GM19193 (cell line): ENCODE results near the gene FOXP1.

ENCODE experiments used
- POLR2A ChIP-seq: IDR thresholded peaks from 4 replicates; pipeline ENCODE4 v1.6.1; 2011; ENCODE audit not compliant: insufficient read depth, insufficient read length; ENCODE audit errors: extremely low read depth

Gene FOXP1

DNA sequence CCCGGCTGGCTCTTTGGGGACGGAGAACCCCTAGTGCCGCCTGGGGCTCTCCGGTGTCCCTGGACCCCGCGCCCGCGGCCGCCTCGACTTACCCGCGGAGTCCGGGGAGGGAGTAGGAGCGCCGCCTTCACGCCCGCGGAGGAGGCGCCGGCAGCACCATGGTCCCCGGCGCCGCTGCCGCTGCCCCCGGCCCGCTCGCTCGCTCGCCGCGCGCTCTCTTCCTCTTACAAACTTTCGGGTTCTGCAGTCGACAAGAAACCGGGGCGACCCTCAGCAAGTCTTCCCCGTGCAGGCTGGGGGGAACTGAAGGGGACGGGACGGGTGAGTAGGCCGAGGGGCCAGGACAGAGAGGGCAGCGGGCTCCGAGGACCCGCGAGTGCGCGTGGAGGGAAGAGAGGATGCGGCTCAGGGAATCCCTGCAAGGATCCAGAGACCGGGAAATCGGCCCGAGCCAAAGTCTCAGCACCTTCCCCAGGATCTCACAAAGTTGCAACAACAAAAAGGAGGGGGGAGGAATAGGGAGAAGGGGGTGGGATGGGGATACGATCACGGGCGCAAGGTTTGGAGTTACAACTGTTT, 2.0 kb downstream of the FOXP1 start:
- TF ChIP-seq POLR2A = no peak

DNA sequence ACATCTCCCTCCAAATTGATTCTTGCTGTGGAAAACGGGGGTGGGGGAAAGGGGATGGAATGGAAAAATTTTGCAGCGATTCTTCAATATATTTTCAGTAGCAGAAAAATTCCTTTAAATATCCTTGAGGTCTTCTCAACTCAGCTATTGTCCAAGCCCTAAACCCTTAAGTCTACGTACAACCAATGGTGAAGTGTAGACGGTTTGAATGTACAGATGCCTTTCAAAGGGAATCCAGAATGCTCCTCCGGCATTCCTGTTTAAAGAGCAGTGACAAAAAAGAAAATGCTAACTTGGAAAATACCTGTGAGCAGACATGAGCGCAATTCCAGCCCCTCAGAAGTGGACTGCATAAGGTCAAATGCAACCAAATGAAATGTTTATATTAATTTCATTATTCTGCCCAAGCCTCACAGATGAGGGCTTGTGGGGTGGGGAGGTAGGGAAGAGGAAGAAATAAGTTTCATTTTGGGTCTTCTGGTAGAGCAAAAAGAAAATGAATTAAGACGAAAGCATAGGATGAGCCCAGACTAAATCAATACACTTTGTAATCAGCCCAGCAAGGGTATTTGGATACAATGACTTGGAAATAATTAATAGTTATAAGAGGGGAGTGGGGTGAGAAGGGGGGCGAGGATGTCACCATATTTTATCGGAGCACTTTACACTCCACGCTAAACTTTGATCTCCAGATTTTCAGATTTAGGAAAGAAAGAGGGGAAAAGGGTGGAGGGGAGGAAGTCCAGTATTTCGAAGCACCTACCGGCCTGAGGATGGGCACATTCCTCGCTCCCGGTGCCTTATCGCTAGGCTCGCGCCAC, 2.7 kb downstream of the FOXP1 start:
- TF ChIP-seq POLR2A = no peak

DNA sequence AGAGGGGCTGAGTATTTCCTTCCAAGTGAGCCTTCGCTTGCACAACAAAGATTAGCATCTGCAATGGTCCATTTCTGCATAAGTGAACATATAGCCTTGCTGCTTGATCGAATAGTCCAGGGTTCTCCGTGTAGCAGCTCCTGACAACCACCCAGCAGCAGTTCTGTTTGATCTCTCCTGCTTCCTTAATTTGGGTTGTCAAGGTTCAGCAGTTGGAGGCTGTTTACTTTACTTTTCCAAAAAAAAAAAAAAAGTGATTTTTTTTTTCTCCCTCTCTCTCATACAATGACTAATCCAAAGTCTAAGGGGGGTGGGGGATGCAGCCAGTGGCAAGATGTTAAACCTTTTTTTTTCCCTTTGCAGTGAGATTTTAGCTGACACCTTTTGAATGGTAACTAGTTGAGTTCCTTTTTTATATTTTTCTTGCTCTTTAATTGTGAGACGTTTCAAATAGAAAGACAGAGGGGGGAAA, 3.6 kb downstream of the FOXP1 start:
- TF ChIP-seq POLR2A = no peak

DNA sequence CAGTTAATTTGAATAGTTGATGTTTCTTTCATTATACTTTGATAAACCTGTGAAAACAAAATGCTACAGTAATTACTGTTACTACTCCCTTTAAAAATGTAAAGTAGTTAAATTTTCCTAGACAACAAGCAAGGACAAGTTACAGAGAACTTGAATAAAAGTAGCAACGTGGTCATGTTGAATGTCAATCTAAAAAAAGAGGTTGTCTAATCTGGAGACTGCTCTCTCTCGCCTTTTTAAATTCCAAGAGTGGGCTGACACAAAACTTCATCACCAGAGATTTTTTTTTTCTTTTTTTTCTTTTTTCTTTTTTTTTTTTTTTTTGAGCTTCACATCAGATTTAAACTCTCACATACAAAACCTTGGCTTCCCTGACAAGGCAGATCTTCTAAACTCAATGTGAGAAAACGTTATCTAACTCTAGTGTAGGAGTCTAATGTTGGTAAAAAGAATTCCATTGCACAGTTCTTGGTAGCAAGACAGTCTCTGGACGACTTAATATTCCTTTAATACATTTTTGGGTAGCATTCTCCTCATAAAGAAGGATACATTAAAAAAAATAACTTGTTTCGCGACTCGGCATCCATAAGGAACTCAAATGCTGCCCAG, 4.1 kb downstream of the FOXP1 start:
- no peak for TF ChIP-seq POLR2A

DNA sequence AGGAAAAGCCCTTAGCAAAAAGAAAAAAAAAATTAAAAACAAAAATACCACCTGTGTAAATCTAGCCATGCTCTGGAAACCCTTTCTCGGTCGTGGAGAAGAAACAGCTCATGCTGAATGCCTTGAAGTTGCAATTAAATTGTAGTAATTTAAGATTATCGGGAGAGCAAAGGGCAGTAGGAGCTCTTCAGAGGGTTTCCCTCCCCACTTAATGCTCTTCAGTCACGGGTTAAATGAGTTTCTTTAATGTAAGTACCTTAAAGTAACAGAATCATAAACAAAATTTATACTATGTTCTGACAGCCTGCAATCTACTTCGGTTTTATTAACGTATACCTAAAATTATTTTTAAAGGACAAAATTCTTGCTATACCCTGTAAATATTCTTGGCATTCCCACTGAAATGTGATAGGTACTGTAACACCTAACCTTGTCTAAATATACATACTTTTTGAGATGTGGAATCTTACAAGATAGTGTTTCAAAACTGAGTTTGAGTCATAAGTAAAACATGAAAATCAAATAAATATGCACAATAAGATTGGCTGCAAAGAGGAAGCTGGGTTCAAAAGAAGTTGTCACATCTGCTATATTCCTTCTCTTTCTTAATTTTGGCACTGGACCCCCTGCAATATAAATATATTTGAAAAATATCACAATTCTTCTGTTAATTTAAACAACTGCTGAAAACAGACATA, 5.3 kb downstream of the FOXP1 start:
- no peak for TF ChIP-seq POLR2A

DNA sequence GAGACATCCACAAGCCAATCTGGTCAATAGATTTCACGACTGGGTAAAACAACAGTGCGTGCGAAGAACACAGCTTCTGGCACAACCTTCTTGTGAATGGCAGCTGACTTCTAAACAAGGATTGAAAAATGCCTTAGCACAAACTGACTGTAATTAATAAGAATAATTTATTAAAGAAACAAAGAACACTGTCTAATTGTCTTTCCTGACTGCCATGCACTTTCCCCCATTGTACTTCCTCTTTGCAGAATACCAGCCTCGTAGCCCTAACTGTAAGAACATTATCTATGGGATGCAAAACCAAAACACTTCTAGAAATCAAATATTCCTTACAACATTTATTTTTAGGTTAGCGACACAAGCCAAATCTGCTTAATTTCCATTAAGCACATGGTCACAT, 6.5 kb downstream of the FOXP1 start:
- no peak for TF ChIP-seq POLR2A

DNA sequence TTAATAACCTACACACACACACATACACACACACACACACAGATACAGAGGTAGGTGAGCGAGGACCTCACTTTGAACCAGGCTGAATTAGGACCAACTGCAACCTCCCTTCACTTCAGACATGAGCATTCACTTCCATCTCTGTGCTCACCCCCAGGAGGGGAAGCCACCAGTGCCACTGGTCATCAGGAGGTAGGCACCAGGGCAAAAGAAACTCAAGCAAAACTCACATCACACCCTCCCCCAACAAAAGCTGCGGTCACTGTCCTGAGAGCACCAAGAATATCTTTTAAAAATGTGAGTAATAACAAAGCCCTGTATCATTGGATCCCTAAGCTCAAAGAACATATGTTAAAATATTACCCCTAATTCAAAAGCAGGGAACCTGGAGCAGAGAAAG, 8.1 kb downstream of the FOXP1 start:
- TF ChIP-seq POLR2A = no peak

DNA sequence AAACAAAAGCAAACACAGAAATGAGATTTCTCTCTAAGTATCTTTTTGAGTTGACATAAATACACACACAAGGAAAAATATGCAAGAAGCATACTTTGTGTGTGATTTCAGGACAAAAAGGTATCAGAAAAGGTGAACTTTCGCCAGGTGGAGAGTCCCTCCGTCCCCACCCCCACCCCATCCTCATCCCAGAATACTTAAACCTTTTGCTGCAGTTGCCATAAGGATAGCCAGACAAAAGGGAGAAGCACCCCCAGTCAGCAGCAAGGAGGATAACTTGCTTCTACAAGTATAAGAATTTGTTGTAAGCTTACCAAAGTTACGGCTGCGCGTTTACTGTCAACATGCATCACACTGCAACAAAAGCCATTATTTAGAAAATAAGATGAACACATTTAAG, 10.3 kb downstream of the FOXP1 start:
- no peak for TF ChIP-seq POLR2A

DNA sequence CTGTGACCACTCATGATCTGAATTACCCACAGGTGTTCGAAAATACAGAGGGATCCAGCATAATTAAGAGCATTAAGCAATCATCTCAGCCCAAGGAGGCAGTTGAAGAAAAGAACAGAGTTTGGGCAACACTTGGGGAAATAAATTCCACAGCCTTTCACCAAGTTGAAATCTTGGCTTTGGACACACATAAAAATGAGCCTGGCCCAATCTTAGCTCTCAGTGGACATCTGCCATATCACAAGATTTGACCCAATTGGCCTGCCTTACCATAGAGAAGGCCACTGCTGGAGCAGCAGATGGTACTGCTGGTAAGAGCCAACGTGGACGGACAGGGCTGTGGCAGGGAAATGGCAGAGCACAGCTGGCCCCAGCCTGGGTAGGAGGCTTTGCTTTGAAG, 13.0 kb downstream of the FOXP1 start:
- no peak for TF ChIP-seq POLR2A

DNA sequence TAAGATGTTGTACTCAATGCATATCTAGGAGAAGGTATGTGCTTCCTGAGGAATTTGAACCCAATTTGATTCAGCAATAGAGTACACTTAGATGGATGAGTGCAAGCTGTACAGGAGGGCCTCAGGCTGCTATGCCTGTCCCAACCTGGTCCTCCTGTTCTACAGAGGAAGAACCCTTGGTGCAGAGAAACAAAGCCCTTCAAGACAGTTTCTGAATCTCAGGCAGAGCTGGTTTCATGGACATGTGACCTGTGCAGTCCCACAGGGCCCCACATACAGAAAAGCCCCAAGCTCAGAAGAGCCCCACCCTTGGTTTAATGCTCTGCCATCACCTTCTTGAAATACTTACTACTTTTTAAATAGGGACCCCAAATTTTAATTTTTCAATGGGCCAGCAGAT, 15.3 kb downstream of the FOXP1 start:
- TF ChIP-seq POLR2A = no peak

DNA sequence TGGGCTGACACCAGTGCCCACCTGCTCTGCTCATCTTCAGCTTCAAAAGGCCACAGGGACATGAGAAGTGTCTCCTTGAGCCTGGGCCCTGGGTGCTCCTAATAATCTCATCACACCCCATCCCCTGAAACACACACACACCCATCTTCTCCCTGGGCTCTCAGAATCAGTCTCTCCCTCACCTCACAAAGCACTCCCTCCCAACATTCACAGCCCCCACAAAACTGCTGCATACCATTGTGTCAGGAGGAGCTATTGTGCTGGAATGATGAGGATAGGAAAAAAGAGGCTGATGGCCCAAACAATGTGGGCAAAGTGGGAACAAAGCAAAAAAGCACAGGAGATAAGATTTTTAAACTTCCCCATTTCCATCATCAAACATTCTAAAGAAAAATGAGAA, 16.8 kb downstream of the FOXP1 start:
- TF ChIP-seq POLR2A = no peak

DNA sequence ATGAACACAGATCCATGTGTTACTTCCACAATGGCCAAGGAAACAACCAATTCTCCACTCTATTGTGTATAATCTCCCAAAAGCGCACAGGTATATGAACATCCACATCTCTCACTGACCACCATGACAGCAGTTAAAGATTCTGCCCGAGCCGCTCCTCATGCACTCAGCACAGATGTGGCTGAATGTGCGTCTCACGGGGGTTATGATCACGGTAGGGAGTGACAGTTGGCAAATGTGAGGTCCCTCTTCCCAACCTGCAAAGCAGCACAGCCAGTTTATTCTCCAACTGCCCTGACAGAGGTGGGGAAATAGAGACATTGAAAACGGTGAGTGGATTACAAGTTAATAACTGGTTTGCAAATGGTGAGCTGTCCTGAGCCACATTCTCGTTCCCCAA, 17.6 kb downstream of the FOXP1 start:
- TF ChIP-seq POLR2A = no peak

DNA sequence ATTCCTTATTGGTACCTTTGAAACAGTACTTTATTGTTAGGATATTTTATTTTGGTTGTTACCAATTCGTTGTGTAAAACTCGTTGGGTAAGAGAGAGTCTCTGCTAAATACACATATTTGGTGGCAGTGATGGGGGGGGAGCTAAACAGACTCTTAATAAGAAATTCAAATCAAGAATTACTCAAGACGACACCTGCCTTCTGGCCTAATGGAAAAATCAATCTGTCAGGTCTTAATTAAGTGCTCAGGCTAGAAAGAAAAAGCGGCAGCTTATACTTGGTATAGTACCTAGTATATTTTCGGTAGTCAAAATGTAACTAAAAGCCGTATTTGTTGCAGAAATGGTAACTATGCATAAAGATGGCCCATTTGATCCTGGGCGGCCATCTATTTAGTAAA, 18.2 kb downstream of the FOXP1 start:
- TF ChIP-seq POLR2A = no peak

DNA sequence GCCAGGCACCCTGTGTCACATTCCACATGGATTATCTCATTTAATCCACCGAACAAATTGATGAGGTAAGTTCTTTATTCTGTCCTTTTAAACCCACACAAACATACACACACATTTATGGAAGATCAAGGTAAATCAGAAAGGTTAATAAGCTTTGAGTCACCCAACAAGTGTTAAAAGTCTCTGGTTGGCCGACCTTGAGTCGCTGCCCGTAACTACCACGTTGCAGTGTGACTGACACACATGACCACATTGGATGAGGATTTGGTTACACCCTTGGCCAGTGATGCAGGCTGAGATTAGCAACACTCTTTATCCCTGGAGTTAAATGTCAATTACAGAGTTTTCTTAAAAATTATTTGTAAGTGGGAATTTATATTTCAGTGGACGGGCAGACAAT, 19.2 kb downstream of the FOXP1 start:
- TF ChIP-seq POLR2A = no peak

DNA sequence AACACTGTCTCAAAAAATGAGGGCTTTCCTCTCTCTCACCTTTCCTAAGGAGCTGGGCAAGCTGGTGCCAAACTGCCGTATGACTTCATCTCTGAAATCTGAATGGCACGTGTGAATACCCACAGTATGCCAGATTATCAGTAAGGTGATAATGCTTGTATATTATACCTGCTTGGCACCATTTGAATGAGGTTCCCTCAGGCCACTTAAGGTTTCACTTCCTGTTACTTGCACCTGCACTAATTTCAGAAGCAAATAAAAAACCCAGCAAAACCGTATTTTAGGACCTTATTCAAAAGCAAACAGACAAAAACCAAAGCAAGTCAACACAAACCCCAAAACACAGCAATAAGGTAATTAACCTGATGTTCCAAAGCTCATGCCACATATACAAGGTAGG, 19.7 kb downstream of the FOXP1 start:
- no peak for TF ChIP-seq POLR2A

DNA sequence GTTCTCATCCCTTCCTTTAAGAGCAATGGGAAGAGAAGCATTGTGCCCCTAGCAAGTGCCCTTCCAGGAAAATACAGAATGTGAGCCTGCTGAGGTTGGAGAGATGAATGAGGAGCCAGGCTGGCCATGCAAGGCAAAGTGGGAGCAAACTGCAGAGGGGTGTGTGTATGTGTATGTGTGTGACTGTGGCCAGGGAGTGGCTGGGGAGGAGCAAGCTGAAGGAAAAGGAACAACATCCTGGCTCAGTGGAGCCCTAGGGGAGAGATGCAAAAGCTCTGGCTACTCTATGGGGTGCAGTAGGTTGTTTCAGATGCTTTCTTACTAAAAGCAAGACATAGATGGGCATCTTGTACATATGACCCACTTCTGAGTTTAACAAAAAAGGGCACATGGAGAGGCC, 20.6 kb downstream of the FOXP1 start:
- TF ChIP-seq POLR2A = no peak

DNA sequence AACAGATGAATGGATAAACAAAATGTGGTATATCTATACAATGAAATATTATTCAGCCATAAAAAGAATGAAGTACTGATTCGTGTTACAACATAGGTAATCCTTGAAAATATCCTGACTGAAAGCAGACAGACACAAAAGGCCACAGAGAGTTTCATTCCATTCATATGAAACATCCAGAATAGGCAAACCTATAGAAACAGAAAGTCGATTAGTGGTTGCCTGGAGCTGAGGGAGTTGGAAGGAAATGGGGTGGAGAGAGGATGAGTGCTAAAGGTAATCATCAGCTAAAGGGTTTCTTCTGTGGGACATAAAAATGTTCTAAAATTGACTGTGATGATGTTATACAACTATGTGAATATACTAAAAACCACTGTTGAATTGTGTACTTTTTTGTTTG, 22.9 kb downstream of the FOXP1 start:
- no peak for TF ChIP-seq POLR2A
